Astrocyte (in vitro differentiated cells and primary cell): ENCODE data around the gene HLF. TPM values are rescaled to one million over a fixed set of nuclear protein-coding genes. Genes with fewer than 3 reads are reported as not detected.

Experiments
- total RNA-seq: library from RNA; stranded (reverse); gene quantifications from 2 replicates; pipeline ENCODE4 v1.2.1, GENCODE V29; 2021

HLF gene
- total RNA-seq, 1 donor from 2014 or later: not detected

Other genes starting within 250 kb of the HLF start
- 8.6 and 10.6 TPM in 2 replicates for gene MMD, start 156.9 kb downstream of the HLF start, total RNA-seq
- gene SMIM36, start 246.5 kb downstream of the HLF start, total RNA-seq: not detected in 2 replicates